Thymus (tissue), 11 donors: ENCODE data around the gene CBL. TPM values are rescaled to one million over a fixed set of nuclear protein-coding genes. Genes with fewer than 3 reads are reported as not detected.
A peak's percentile ranks its signal among the peaks of the same experiment; 100 is the strongest.
"Not testable (repeated sequence)": the region's sequence is repeated elsewhere in the genome, so short reads cannot be mapped to it uniquely, and the experiment has no call there.

ENCODE experiments used
- DNase-seq, 9 donors: peaks; one replicate each; pipeline ENCODE4 v3.0.0-alpha.2; 2013; ENCODE audit warnings: low spot score in 9 of 9, low read depth in 6 of 9, missing footprints in 1 of 9
- H3K27ac ChIP-seq, 2 donors: one replicate each; pipeline ENCODE4 v1.5.1; 2013; ENCODE audit warnings: control low read depth in 1 of 2, low read depth in 1 of 2, low read length in 1 of 2, mild to moderate bottlenecking in 1 of 2, moderate library complexity in 1 of 2
- H3K27me3 ChIP-seq, 2 donors: one replicate each; pipeline ENCODE4 v1.5.1; 2013; ENCODE audit warnings: low read length in 1 of 2; ENCODE audit not compliant: control insufficient read depth in 2 of 2, insufficient read depth in 1 of 2
- H3K36me3 ChIP-seq, 2 donors: one replicate each; pipeline ENCODE4 v1.5.1; 2013; ENCODE audit warnings: low read length in 1 of 2, mild to moderate bottlenecking in 1 of 2, moderate library complexity in 1 of 2; ENCODE audit not compliant: control insufficient read depth in 2 of 2, insufficient read depth in 2 of 2
- H3K4me1 ChIP-seq, 2 donors: one replicate each; pipeline ENCODE4 v1.5.1; 2013; ENCODE audit warnings: low read length in 2 of 2; ENCODE audit not compliant: control insufficient read depth in 2 of 2, insufficient read depth in 2 of 2
- H3K4me3 ChIP-seq, 2 donors: one replicate each; pipeline ENCODE4 v1.5.1; 2013; ENCODE audit warnings: low read length in 2 of 2, control low read depth in 1 of 2, mild to moderate bottlenecking in 1 of 2
- H3K9me3 ChIP-seq, 2 donors: one replicate each; pipeline ENCODE4 v1.5.1; 2013; ENCODE audit warnings: low read length in 1 of 2, mild to moderate bottlenecking in 1 of 2; ENCODE audit not compliant: control insufficient read depth in 2 of 2, insufficient read depth in 1 of 2
- WGBS: extraction: QIAGEN DNeasy Blood & Tissue Kit; methylation state at CpG from one replicate; pipeline ENCODE4 v1.1.7; 2013; 5-methylcytosine and 5-hydroxymethylcytosine counted together
- polyA plus RNA-seq: library from polyadenylated mRNA; stranded (reverse); fragments of 200-250 nt; gene quantifications from one replicate; pipeline ENCODE4 v1.2.3, GENCODE V29; 2013
- total RNA-seq: library from RNA; stranded (reverse); fragments of 120-200 nt; gene quantifications from one replicate; pipeline ENCODE4 v1.2.4, GENCODE V29; 2013
- donor health status: healthy.

CBL gene
- total and polyA plus RNA-seq, 2 donors: 9.2 to 21.9 TPM

- H3K27ac ChIP-seq: no peak overlapping the region
- no peaks in the 10 kb centered on the region for H3K36me3 ChIP-seq
- peaks cover 0 to 11% of the 10 kb centered on the region in 2 donors for H3K27me3 ChIP-seq
- WGBS: 97% methylated on average over 9 of the region's 9 CpGs
- DNase-seq: no peak
- H3K4me3 ChIP-seq: no peak overlapping the region
- no peaks in the 10 kb centered on the region for H3K4me1 ChIP-seq
- H3K9me3 ChIP-seq: no peaks in the 10 kb centered on the region
These were observed 15.6 kb upstream of the CBL start for GRCh38 chr11:119190531-119190930.

DNA sequence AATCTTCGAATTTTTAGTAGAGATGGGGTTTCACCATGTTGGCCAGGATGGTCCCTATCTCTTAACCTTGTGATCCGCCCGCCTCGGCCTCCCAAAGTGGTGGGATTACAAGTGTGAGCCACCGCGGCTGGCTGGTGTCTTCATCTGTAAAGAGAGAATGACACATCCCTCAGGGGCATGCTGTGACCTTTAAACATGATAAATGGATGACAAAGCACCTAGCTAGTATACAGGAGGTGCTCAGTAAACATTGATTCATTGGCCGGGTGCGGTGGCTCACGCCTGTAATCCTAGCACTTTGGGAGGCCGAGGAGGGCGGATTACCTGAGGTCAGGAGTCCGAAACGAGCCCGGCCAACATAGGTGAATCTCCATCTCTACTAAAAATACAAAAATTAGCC, 14.9 kb upstream of the CBL start:
- not testable (repeated sequence) for DNase-seq, H3K4me3 ChIP-seq, H3K4me1 ChIP-seq, H3K9me3 ChIP-seq, H3K36me3 ChIP-seq, H3K27me3 ChIP-seq, H3K27ac ChIP-seq
- 95% methylated on average over 14 of the region's 14 CpGs for WGBS

- H3K27me3 ChIP-seq: peaks cover 0 to 4% of the 10 kb centered on the region in 2 donors
- no peaks in the 10 kb centered on the region for H3K36me3 ChIP-seq
- no peaks in the 10 kb centered on the region for H3K9me3 ChIP-seq
- no peak for DNase-seq
- peaks cover 0 to 3% of the 10 kb centered on the region in 2 donors for H3K4me1 ChIP-seq
- H3K27ac ChIP-seq: no peak overlapping the region
- H3K4me3 ChIP-seq: no peak overlapping the region
- 98% methylated on average over 3 of the region's 3 CpGs for WGBS
These were observed 14.0 kb upstream of the CBL start for GRCh38 chr11:119192111-119192510.

DNA sequence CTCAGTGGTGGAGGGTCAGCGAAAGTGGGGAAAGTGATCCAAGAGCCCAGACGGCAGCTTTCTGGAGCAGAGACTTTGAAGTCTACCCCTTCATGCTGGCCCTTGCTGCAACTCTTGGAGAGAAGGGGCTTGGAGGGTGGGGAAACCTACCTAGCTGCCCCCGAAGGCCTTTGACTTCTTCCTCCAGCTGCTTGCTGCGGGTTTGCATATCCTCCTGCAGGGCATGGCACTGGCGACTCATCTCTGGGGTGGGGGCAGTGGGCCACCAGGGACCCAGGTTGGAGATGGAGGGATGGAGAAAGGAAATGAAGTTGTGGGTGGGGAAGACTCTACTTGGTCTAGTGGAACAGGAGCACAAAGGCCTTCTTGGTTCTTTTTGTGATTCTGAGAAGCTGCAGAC, 13.1 kb upstream of the CBL start:
- no peaks in the 10 kb centered on the region for H3K36me3 ChIP-seq
- no peak for DNase-seq
- no peaks in the 10 kb centered on the region for H3K9me3 ChIP-seq
- peaks cover 0 to 3% of the 10 kb centered on the region in 2 donors for H3K4me1 ChIP-seq
- no peaks in the 10 kb centered on the region for H3K27me3 ChIP-seq
- 94% methylated on average over 5 of the region's 5 CpGs for WGBS
- H3K27ac ChIP-seq: no peak overlapping the region
- no peak overlapping the region for H3K4me3 ChIP-seq

DNA sequence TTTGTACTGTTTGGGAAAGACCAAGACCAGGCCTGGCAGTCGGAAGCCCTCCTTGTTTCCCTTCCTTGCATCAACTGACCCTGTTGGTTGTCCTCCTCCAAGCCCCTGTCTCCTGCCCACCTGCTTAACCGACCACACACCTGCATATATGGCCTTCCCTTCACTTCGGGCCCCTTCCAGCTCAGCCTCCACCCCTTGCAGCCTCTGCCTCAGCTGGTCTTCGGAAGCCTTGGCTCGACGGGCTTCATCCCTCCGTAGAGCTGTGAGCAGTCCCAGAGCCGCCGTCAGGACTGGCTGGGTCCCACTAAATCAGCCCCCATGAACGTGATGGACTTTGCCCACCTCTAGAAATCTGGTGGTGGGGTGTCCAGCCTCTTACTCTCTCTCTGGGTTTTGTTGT, 12.5 kb upstream of the CBL start:
- DNase-seq: no peak
- H3K9me3 ChIP-seq: no peaks in the 10 kb centered on the region
- no peak overlapping the region for H3K4me3 ChIP-seq
- 97% methylated on average over 10 of the region's 10 CpGs for WGBS
- H3K27me3 ChIP-seq: no peaks in the 10 kb centered on the region
- peaks cover 0 to 3% of the 10 kb centered on the region in 2 donors for H3K4me1 ChIP-seq
- no peaks in the 10 kb centered on the region for H3K36me3 ChIP-seq
- H3K27ac ChIP-seq: no peak overlapping the region

GRCh38 chr11:119194811-119195440, 11.2 kb upstream of the CBL start:
- H3K4me1 ChIP-seq: peaks cover 0 to 3% of the 10 kb centered on the region in 2 donors
- H3K36me3 ChIP-seq: no peaks in the 10 kb centered on the region
- WGBS: 81% methylated on average over 7 of the region's 7 CpGs
- DNase-seq: no peak
- no peaks in the 10 kb centered on the region for H3K9me3 ChIP-seq
- no peak overlapping the region for H3K27ac ChIP-seq
- no peaks in the 10 kb centered on the region for H3K27me3 ChIP-seq
- H3K4me3 ChIP-seq: no peak overlapping the region

GRCh38 chr11:119195680-119196079, 10.5 kb upstream of the CBL start:
- 75% methylated on average over 6 of the region's 6 CpGs for WGBS
- DNase-seq: no peak
- H3K9me3 ChIP-seq: no peaks in the 10 kb centered on the region
- H3K4me3 ChIP-seq: no peak overlapping the region
- no peak overlapping the region for H3K27ac ChIP-seq
- H3K27me3 ChIP-seq: no peaks in the 10 kb centered on the region
- H3K36me3 ChIP-seq: no peaks in the 10 kb centered on the region
- H3K4me1 ChIP-seq: peaks cover 0 to 3% of the 10 kb centered on the region in 2 donors

- Histone ChIP-seq H3K4me3 (no peak overlapping the region), H3K36me3 (no peaks in the 10 kb centered on the region), H3K9me3 (no peaks in the 10 kb centered on the region), H3K27ac (no peak overlapping the region), H3K27me3 (no peaks in the 10 kb centered on the region), H3K4me1 (peaks cover 0 to 3% of the 10 kb centered on the region in 2 donors)
- WGBS: 48% methylated on average over 5 of the region's 5 CpGs
- peak; percentile 67 to 95 (median 90) for DNase-seq
These were observed 9.2 kb upstream of the CBL start for GRCh38 chr11:119196833-119197483.

DNA sequence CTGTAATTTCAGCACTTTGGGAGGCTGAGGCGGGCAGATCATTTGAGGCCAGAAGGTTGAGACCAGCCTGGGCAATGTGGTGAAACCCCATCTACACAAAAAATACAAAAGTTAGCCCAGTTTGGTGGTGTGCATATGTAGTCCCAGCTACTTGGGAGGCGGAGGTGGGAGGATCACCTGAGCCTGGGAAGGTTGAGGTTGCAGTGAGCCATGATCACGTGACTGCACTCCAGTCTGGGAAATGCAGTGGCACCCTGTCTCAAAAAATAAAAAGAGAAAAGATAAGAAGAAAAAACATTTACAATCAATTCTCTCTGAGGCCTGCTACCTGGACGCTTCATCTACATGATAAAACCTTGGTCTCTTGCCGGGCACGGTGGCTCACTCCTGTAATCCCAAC, 7.2 kb upstream of the CBL start:
- WGBS: 95% methylated on average over 6 of the region's 6 CpGs
- H3K9me3 ChIP-seq: no peaks in the 10 kb centered on the region
- DNase-seq: no peak
- H3K36me3 ChIP-seq: no peaks in the 10 kb centered on the region
- no peaks in the 10 kb centered on the region for H3K27me3 ChIP-seq
- peaks cover 0 to 3% of the 10 kb centered on the region in 2 donors for H3K4me1 ChIP-seq
- no peak overlapping the region for H3K27ac ChIP-seq
- no peak overlapping the region for H3K4me3 ChIP-seq
